Non-pigmented ciliary epithelial cell (primary cell): ENCODE measurements around the gene OR2M3.
"Not testable (repeated sequence)": the region's sequence is repeated elsewhere in the genome, so short reads cannot be mapped to it uniquely, and the experiment has no call there.

Experiments
- DNase-seq: peaks from one replicate; pipeline ENCODE4 v3.0.0-alpha.2; 2010; ENCODE audit warnings: low read depth

Gene OR2M3, protein sequence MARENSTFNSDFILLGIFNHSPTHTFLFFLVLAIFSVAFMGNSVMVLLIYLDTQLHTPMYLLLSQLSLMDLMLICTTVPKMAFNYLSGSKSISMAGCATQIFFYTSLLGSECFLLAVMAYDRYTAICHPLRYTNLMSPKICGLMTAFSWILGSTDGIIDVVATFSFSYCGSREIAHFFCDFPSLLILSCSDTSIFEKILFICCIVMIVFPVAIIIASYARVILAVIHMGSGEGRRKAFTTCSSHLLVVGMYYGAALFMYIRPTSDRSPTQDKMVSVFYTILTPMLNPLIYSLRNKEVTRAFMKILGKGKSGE

DNA sequence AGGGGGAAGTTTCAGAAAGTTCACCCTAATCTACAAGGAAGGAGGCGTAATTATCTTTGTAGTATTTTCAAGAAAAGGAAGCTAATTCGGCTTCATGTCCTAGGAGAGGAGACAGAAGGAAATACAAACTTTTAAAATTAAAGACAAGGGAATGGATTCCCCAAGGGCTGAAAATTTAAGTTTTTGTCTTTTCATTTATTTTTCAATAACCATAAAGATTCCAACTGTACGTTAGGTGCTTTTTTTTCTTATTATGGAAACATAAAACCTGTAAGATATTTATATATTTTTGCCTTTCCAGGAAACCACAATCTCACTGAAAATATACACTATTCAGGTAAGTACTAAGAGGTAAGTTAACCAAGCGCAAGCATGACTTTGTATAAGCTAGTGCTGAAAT, at the start of gene OR2M3:
TSS of gene OR2M3 (plus strand) at position 301 of the 400 bp plus-strand sequence. CDS start 5,803 bp downstream, outside the sequence.
- no peak for DNase-seq

DNA sequence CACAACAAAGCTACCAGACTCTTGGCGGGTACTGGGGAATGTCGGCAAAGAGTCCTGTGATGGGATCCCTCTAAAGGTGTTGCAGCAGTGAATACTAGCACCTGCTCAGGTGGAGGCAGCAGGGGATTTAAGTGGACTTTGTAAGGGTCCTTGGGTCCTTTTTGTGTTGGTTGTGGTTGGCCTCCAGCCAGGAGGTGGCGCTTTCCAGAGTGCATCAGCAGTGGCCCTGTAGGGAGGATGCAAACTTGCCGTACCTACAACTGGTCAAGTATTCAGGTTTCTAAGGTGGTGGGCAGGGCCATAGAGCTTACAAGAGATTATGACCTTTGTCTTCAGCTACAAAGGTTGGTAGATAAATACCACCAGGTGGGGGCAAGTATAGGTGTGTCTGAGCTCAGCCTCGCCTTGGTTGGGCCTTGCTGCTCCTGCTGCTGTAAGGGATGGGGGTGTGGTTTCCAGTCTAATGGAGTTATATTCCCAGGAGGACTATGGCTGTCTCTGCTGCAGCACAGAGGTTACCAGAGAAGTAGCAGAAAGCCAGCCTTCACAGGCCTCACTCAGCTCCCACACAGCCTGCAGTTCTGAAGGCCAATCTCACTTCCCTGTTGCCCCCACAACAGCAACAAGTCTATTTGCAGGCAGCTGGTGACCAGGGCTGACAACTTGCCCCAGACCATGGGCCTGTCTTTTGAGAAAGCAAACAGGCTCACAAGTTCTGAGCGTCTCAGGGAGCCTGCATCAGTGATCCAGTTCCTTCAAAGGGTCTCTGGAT, 44.8 kb upstream of the OR2M3 start:
- DNase-seq: no peak

DNA sequence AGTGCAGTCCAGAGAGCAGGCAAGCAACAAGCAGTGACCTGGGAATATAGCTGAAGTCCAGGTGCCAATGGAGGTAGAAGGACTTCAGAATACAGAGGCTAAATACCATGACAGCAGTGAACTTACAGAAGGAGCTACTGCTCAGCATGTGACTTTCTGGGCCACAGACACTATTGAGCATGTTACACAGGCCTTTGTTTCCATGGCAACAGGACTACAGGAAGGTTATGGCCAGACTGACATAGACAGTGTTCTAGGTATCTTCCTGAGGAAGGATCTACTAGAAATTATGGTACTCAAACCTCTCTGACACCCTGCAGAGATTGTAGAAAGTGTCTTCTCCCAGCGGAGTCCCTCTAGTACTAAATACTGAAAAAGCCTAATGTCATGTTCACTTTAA, 41.1 kb upstream of the OR2M3 start:
- no peak for DNase-seq

DNA sequence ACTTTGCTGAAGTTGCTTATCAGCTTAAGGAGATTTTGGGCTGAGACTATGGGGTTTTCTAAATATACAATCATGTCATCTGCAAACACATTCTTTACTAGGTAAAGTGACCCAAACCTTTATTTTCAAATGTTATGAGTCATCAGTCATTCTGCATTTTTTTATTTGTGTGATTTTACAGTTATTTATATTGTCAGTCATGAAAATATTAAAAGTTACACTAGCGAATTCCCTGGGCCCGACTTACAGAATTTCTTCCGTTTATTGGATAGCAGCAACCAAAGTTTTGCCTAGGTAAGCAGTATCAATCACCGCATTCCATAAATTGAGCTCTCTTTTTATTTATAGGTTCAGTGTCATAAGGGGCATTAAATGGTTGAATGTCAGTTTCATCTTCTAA, 38.3 kb upstream of the OR2M3 start:
- no peak for DNase-seq

DNA sequence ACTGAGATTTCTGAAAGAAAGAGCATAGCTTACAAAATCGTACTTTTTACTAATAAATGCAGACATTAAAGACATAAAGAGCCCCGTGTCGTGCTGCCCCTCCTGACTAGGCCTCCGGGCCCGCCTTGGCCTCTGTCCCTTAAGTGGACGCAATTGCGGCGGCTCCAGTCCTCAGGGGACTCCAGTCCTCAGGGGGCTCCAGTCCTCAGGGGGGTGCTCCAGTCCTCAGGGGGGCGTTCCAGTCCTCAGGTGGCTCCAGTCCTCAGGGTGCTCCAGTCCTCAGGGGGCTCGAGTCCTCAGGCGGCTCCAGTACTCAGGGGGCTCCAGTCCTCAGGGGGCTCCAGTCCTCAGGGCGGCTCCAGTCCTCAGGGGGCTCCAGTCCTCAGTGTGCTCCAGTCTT, 33.0 kb upstream of the OR2M3 start:
- no peak for DNase-seq

GRCh38 chr1:248165186-248165585, 31.9 kb upstream of the OR2M3 start:
- no peak for DNase-seq

DNA sequence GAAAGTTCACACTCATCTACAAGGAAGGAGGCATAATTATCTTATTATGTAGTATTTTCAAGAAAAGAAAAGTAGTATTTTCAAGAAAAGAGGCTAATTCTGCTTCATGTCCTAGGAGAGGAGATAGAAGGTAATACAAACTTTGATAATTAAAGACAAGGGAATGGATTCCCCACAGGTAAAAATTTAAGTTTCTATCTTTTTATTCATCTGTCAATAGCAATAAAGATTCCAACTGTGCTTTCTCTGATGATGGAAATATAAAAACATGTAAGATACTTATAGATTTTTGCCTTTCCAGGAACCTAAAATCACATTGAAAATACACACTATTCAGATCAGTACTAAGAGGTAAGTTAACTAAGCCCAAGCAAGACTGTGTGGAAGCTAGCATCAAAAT, 22.5 kb upstream of the OR2M3 start, which contains the start of gene OR2M2:
TSS of gene OR2M2 (plus strand) at position 301 of the 400 bp plus-strand sequence. CDS start 5,165 bp downstream, outside the sequence.
- DNase-seq: no peak

DNA sequence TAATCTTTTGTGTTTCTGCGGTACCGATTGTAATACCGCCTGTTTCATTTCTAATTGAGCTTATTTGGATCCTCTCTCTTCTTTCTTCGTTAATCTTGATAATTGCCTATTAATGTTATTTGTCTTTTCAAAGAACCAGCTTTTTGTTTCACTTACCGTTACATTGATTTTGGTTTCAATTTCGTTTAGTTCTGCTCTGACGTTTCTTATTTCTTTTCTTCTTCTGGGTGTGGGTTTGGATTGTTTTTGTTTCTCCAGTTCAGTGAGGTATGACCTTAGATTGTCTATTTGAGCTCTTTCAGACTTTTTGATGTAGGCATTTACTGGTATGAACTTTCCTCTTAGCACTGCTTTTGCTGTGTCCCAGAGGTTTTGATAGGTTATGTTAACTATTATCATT, 13.1 kb upstream of the OR2M3 start:
- no peak for DNase-seq

GRCh38 chr1:248187363-248187762, 9.7 kb upstream of the OR2M3 start:
- DNase-seq: no peak

GRCh38 chr1:248189026-248189425, 8.0 kb upstream of the OR2M3 start:
- DNase-seq: no peak

GRCh38 chr1:248194117-248194516, 2.9 kb upstream of the OR2M3 start:
- no peak for DNase-seq

- DNase-seq: no peak
Measured at GRCh38 chr1:248215880-248216279, 18.8 kb downstream of the OR2M3 start.

DNA sequence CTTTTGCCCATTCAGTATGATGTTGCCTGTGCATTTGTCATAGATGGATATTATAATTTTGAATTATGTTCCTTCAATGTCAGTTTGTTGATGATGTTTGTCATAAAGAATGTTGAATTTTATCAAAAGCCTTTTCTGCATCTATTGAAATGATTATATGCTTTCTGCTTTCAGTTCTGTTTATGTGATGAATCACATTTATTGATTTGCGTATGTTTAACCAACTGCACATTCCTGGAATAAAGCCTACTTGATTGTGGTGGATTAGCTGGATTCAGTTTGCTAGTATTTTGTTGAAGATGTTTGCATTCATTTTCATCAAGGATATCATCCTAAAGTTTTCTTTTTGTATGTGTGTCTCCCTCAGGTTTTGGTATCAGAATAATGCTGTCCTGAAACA, 28.5 kb downstream of the OR2M3 start:
- DNase-seq: no peak

- no peak for DNase-seq
Measured at GRCh38 chr1:248229360-248229908, 32.4 kb downstream of the OR2M3 start.

GRCh38 chr1:248231117-248231516, 34.1 kb downstream of the OR2M3 start, which contains the start of gene OR2M4:
Gene OR2M4, plus strand, starts transcription at chr1:248231417. Its CDS starts 7,512 bp downstream, at chr1:248238929.
- no peak for DNase-seq

DNA sequence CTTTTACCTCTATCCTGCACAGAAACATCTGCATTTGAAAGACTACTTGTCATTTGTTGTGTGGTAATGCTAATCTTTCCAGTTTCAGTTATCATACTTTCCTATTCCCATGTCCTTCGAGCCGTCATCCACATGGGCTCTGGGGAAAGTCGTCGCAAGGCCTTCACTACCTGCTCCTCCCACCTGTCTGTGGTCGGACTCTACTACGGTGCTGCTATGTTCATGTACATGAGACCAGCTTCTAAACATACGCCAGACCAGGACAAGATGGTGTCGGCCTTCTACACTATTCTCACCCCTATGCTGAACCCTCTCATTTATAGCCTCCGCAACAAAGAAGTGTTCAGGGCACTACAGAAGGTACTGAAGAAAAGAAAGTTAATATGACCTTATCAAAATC, 42.4 kb downstream of the OR2M3 start:
- no peak for DNase-seq

- DNase-seq: peak; percentile 0
Measured at GRCh38 chr1:248243204-248243603, 46.1 kb downstream of the OR2M3 start.

DNA sequence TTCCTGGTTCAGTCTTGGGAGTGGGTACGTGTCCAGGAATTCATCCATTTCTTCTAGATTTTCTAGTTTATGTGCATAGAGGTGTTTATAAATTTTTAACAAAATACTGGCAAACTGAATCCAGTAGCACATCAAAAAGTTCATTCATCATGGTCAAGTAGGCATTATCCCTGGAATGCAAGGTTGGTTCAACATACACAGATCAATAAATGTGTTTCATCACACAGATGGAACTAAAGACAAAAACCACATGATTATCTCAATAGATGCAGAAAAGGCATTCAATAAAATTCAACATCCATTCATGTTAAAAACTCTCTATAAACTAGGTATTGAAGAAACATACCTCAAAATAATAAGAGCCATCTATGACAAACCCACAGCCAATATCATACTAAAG, 62.2 kb downstream of the OR2M3 start:
- not testable (repeated sequence) for DNase-seq
